HepG2 (cell line): Measurements from ENCODE around the gene TMBIM1. TPM values are rescaled to one million over a fixed set of nuclear protein-coding genes. Genes with fewer than 3 reads are reported as not detected.
A peak's percentile ranks its signal among the peaks of the same experiment; 100 is the strongest.

Experiments used
- ETV5 ChIP-seq: IDR thresholded peaks from 2 replicates; pipeline ENCODE4 v1.6.1; 2018; ENCODE audit warnings: missing biosample characterization, missing genetic modification reagents, inconsistent platforms, borderline replicate concordance
- GTF3A ChIP-seq: sonication (generic); formaldehyde crosslinking; conservative IDR thresholded peaks from 2 replicates; pipeline ENCODE4 v1.4.0; 2020; ENCODE audit warnings: mild to moderate bottlenecking, missing genetic modification reagents
- IRF1 ChIP-seq: sonication (generic); formaldehyde crosslinking; IDR thresholded peaks from 2 replicates; pipeline ENCODE4 v1.4.0; 2020; ENCODE audit warnings: low read depth, mild to moderate bottlenecking, missing genetic modification reagents
- KAT2B ChIP-seq: fragments of 150-350 bp; IDR thresholded peaks from 2 replicates; pipeline ENCODE4 v1.6.1; 2014; ENCODE audit warnings: low read depth, low read length, borderline replicate concordance
- KDM1A ChIP-seq: IDR thresholded peaks from 2 replicates; pipeline ENCODE4 v1.6.1; 2016; ENCODE audit warnings: missing compliant biosample characterization
- PCBP2 ChIP-seq: fragments of 200-400 bp; formaldehyde crosslinking; optimal IDR thresholded peaks from 2 replicates; pipeline ENCODE3; 2018; ENCODE audit warnings: low read length, low read depth; ENCODE audit not compliant: poor library complexity, severe bottlenecking
- RFX3 ChIP-seq: IDR thresholded peaks from 2 replicates; pipeline ENCODE4 v1.6.1; 2016; ENCODE audit warnings: missing biosample characterization, missing genetic modification reagents
- RNF2 ChIP-seq: fragments of 450-650 bp; conservative IDR thresholded peaks from 2 replicates; pipeline ENCODE4 v1.6.1; 2016; ENCODE audit warnings: low read depth
- SRSF1 ChIP-seq: fragments of 200-400 bp; formaldehyde crosslinking; optimal IDR thresholded peaks from 2 replicates; pipeline ENCODE3; 2017; ENCODE audit warnings: mild to moderate bottlenecking, low read depth, low read length, moderate library complexity
- SRSF9 ChIP-seq: fragments of 200-400 bp; formaldehyde crosslinking; IDR thresholded peaks from 2 replicates; pipeline ENCODE4 v1.6.1; 2018; ENCODE audit warnings: borderline replicate concordance, mild to moderate bottlenecking, low read depth, low read length; ENCODE audit not compliant: insufficient read depth, poor library complexity, severe bottlenecking
- THAP9 ChIP-seq: sonication (generic); formaldehyde crosslinking; IDR thresholded peaks from 2 replicates; pipeline ENCODE4; 2020; ENCODE audit warnings: missing genetic modification reagents, mild to moderate bottlenecking, borderline replicate concordance
- ZFX ChIP-seq: sonication (generic); formaldehyde crosslinking; IDR thresholded peaks from 2 replicates; pipeline ENCODE4 v1.4.0; 2020; ENCODE audit warnings: mild to moderate bottlenecking, low read depth, missing genetic modification reagents, moderate library complexity
- ZNF160 ChIP-seq: sonication (generic); formaldehyde crosslinking; IDR thresholded peaks from 2 replicates; pipeline ENCODE4 v1.8.0; 2022; ENCODE audit warnings: mild to moderate bottlenecking, inconsistent platforms, missing genetic modification reagents
- ZNF207 ChIP-seq: fragments of 450-650 bp; IDR thresholded peaks from 2 replicates; pipeline ENCODE4 v1.6.1; 2016; ENCODE audit warnings: antibody characterized with exemption, borderline replicate concordance
- ZNF230 ChIP-seq: sonication (generic); formaldehyde crosslinking; IDR thresholded peaks from 2 replicates; pipeline ENCODE4 v1.4.0; 2020; ENCODE audit warnings: mild to moderate bottlenecking, missing genetic modification reagents
- ZNF670 ChIP-seq: sonication (generic); formaldehyde crosslinking; IDR thresholded peaks from 2 replicates; pipeline ENCODE4 v1.8.0; 2022; ENCODE audit warnings: mild to moderate bottlenecking, missing genetic modification reagents, borderline replicate concordance
- ZNF75D ChIP-seq: sonication (generic); formaldehyde crosslinking; IDR thresholded peaks from 2 replicates; pipeline ENCODE4 v1.8.1; 2023; ENCODE audit warnings: missing genetic modification reagents, mild to moderate bottlenecking, borderline replicate concordance
- polyA plus RNA-seq, 8 experiments: library from polyadenylated mRNA; depleted of rRNA in 3 of 8; stranded (reverse) in 7 of 8; unstranded in 1 of 8; fragments of >200 nt; fragmentation: Illumina TruSeq in 4 of 8; extraction: Trizol in 4 of 8; gene quantifications; 2 replicates each; pipeline versions ENCODE4 v1.2.1 to v1.2.3, GENCODE V29; 2011 to 2016; ENCODE audit warnings: low read depth in 4 of 8, missing spikeins in 1 of 8, mixed read lengths in 1 of 8; ENCODE audit not compliant: insufficient read depth in 1 of 8
- total RNA-seq, 5 experiments: library from RNA; depleted of rRNA; stranded (reverse); fragments of >200 nt; fragmentation: Illumina TruSeq; extraction: Trizol; gene quantifications; 2 replicates each; pipeline ENCODE4 v1.2.3, GENCODE V29; 2016; ENCODE audit warnings: low read depth in 1 of 5
- TF ChIP-seq, protein P1 (sequence below): sonication (generic); formaldehyde crosslinking; IDR thresholded peaks from 2 replicates; pipeline ENCODE4 v1.8.1; 2023; ENCODE audit warnings: mild to moderate bottlenecking, missing genetic modification reagents
- TF ChIP-seq, protein P2 (sequence below): sonication (generic); formaldehyde crosslinking; IDR thresholded peaks from 2 replicates; pipeline ENCODE4 v1.4.0; 2020; ENCODE audit warnings: missing genetic modification reagents, low read depth, mild to moderate bottlenecking, borderline replicate concordance
- TF ChIP-seq, protein P3 (sequence below): sonication (generic); formaldehyde crosslinking; IDR thresholded peaks from 2 replicates; pipeline ENCODE4 v1.8.1; 2023; ENCODE audit warnings: missing genetic modification reagents, mild to moderate bottlenecking, borderline replicate concordance

Gene TMBIM1
- total and polyA plus RNA-seq, 2 of the 13 experiments (the other 11 are each of a cell fraction or from before 2014, with no cell fraction given): 127 to 139 TPM

- peak; percentile 67; the same call in 1 of the 2 replicates for TF ChIP-seq THAP9
- TF ChIP-seq, protein P1, sequence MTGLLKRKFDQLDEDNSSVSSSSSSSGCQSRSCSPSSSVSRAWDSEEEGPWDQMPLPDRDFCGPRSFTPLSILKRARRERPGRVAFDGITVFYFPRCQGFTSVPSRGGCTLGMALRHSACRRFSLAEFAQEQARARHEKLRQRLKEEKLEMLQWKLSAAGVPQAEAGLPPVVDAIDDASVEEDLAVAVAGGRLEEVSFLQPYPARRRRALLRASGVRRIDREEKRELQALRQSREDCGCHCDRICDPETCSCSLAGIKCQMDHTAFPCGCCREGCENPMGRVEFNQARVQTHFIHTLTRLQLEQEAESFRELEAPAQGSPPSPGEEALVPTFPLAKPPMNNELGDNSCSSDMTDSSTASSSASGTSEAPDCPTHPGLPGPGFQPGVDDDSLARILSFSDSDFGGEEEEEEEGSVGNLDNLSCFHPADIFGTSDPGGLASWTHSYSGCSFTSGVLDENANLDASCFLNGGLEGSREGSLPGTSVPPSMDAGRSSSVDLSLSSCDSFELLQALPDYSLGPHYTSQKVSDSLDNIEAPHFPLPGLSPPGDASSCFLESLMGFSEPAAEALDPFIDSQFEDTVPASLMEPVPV: no peak; the same call in 1 of the 2 replicates
- TF ChIP-seq ZFX (CRISPR knock-in tag): peak; percentile 89
- TF ChIP-seq ETV5 (CRISPR knock-in tag): no peak; the same call in none of the 2 replicates
- no peak; the same call in 1 of the 2 replicates for TF ChIP-seq ZNF230 (CRISPR knock-in tag)
- TF ChIP-seq ZNF670: 0 out of 2 replicates have a peak, but pooled peaks have one; percentile 60
- peak; percentile 76 for TF ChIP-seq SRSF1
- no peak for TF ChIP-seq IRF1 (CRISPR knock-in tag)
- peak; percentile 69; the same call in 1 of the 2 replicates for TF ChIP-seq RNF2
- no peak for TF ChIP-seq KAT2B
- TF ChIP-seq ZNF207: no peak
- no peak for TF ChIP-seq KDM1A (CRISPR knock-in tag)
- TF ChIP-seq ZNF160 (CRISPR knock-in tag): peak; percentile 82; the same call in 1 of the 2 replicates
- no peak for TF ChIP-seq GTF3A (CRISPR knock-in tag)
- TF ChIP-seq SRSF9: no peak
- TF ChIP-seq PCBP2: no peak
- TF ChIP-seq, protein P2, sequence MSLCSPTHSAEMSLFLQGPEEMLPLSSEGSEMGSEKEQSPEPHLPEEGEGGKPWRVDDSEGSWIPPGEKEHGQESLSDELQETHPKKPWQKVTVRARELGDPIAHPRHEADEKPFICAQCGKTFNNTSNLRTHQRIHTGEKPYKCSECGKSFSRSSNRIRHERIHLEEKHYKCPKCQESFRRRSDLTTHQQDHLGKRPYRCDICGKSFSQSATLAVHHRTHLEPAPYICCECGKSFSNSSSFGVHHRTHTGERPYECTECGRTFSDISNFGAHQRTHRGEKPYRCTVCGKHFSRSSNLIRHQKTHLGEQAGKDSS: peak; percentile 60; the same call in 1 of the 2 replicates
- TF ChIP-seq, protein P3, sequence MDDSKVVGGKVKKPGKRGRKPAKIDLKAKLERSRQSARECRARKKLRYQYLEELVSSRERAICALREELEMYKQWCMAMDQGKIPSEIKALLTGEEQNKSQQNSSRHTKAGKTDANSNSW (CRISPR knock-in tag): 0 out of 2 replicates have a peak, but pooled peaks have one; percentile 24
- TF ChIP-seq ZNF75D: no peak
- peak; percentile 39; the same call in 1 of the 2 replicates for TF ChIP-seq RFX3
These were observed at the start of gene TMBIM1 (continued) for GRCh38 chr2:218292048-218293014.
